Endodermal cell (in vitro differentiated cells): ENCODE results near the gene PPP1CA. TPM values are rescaled to one million over a fixed set of nuclear protein-coding genes. Genes with fewer than 3 reads are reported as not detected.

Source experiments
- DNase-seq: peaks from one replicate; pipeline ENCODE4 v3.0.0-alpha.2; 2017
- H3K27ac ChIP-seq: 2 replicates; pipeline ENCODE4 v1.5.1; 2013; ENCODE audit warnings: mild to moderate bottlenecking, low read depth, low read length, moderate library complexity
- H3K27me3 ChIP-seq: 2 replicates; pipeline ENCODE4 v1.6.1; 2013; ENCODE audit warnings: mild to moderate bottlenecking, low read length, moderate library complexity; ENCODE audit not compliant: insufficient read depth, control insufficient read depth, poor library complexity, severe bottlenecking
- H3K36me3 ChIP-seq: 2 replicates; pipeline ENCODE4 v1.7.0; 2013; ENCODE audit warnings: mild to moderate bottlenecking, low read length, moderate library complexity; ENCODE audit not compliant: control insufficient read depth, insufficient read depth
- H3K4me1 ChIP-seq: one replicate; pipeline ENCODE4 v1.7.0; 2013; ENCODE audit warnings: low read length; ENCODE audit not compliant: control insufficient read depth, insufficient read depth
- H3K4me3 ChIP-seq: 2 replicates; pipeline ENCODE4 v1.5.1; 2013; ENCODE audit warnings: mild to moderate bottlenecking, low read length, moderate library complexity
- H3K9ac ChIP-seq: 2 replicates; pipeline ENCODE4 v1.6.1; 2013; ENCODE audit warnings: mild to moderate bottlenecking, low read length, moderate library complexity; ENCODE audit not compliant: poor library complexity, severe bottlenecking; ENCODE audit errors: extremely low read depth
- H3K9me3 ChIP-seq: 2 replicates; pipeline ENCODE4 v1.6.1; 2013; ENCODE audit warnings: mild to moderate bottlenecking, low read length, moderate library complexity; ENCODE audit not compliant: control insufficient read depth
- H3K27ac Mint-ChIP-seq: 2 replicates; pipeline ENCODE4 v1.8.0; 2020; ENCODE audit warnings: mixed read lengths
- H3K27me3 Mint-ChIP-seq: 2 replicates; pipeline ENCODE4 v1.8.0; 2021; ENCODE audit warnings: mild to moderate bottlenecking, mixed read lengths; ENCODE audit not compliant: insufficient read depth
- H3K36me3 Mint-ChIP-seq: 2 replicates; pipeline ENCODE4 v1.8.0; 2020; ENCODE audit warnings: low read depth, mixed read lengths
- H3K4me1 Mint-ChIP-seq: 2 replicates; pipeline ENCODE4 v1.8.0; 2020; ENCODE audit warnings: mixed read lengths
- H3K4me3 Mint-ChIP-seq: 2 replicates; pipeline ENCODE4 v1.8.0; 2020; ENCODE audit warnings: mild to moderate bottlenecking, moderate library complexity, mixed read lengths
- H3K9me3 Mint-ChIP-seq: 2 replicates; pipeline ENCODE4 v1.8.0; 2020; ENCODE audit warnings: mild to moderate bottlenecking, mixed read lengths
- CTCF ChIP-seq: fragments of 200-600 bp; sonication (generic); conservative IDR thresholded peaks from 2 replicates; pipeline ENCODE4 v1.5.0; 2021; ENCODE audit warnings: antibody characterized with exemption, mild to moderate bottlenecking
- WGBS, 2 experiments: methylation state at CpG; one replicate each; pipeline versions ENCODE4 v1.1.5 to v1.1.7; 2013; ENCODE audit warnings: missing lambda C conversion rate in 2 of 2, mixed read lengths in 1 of 2; ENCODE audit not compliant: insufficient coverage in 1 of 2, insufficient read length in 1 of 2; 5-methylcytosine and 5-hydroxymethylcytosine counted together
- total RNA-seq, 2 donors: library from RNA; stranded (reverse); fragmentation: NEBNext Ultra II Directional in 1 of 2; extraction: Animal tissue kit (Norgen Biotek cat#: 25700) in 1 of 2; gene quantifications; 2 replicates in 1 of 2; 3 replicates in 1 of 2; pipeline ENCODE4 v1.2.1, GENCODE V29; 2021

PPP1CA gene
- total RNA-seq, 2 donors from 2014 or later = 182 to 212 TPM

- 36 to 41% methylated on average over 5 to 7 of the region's 8 CpGs for WGBS, 2 experiments
- DNase-seq = peak; percentile 86
- peak overlapping the region; percentile 88 for H3K4me3 ChIP-seq
- H3K9ac ChIP-seq = peak overlapping the region; percentile 38
- Mint-ChIP-seq H3K27ac (peak overlapping the region; percentile 97), H3K4me3 (peak overlapping the region; percentile 83), H3K27me3 (peaks cover 15% of the 10 kb centered on the region), H3K9me3 (no peaks in the 10 kb centered on the region), H3K36me3 (no peaks in the 10 kb centered on the region), H3K4me1 (peaks cover 34% of the 10 kb centered on the region)
- H3K4me1 ChIP-seq = peaks cover 35% of the 10 kb centered on the region
- H3K9me3 ChIP-seq = no peaks in the 10 kb centered on the region
- H3K27ac ChIP-seq = peak overlapping the region; percentile 74
- no peaks in the 10 kb centered on the region for H3K27me3 ChIP-seq
- TF ChIP-seq CTCF = peak; percentile 13
- no peaks in the 10 kb centered on the region for H3K36me3 ChIP-seq
These were observed 47.3 kb downstream of the PPP1CA start for GRCh38 chr11:67354075-67355022.

- Mint-ChIP-seq H3K36me3 (no peaks in the 10 kb centered on the region), H3K27ac (peak within 1 kb of the TSS; percentile 97), H3K4me3 (peak within 1 kb of the TSS; percentile 83), H3K9me3 (no peaks in the 10 kb centered on the region), H3K27me3 (peaks cover 7% of the 10 kb centered on the region), H3K4me1 (peaks cover 40% of the 10 kb centered on the region)
- peaks cover 35% of the 10 kb centered on the region for H3K4me1 ChIP-seq
- no peaks in the 10 kb centered on the region for H3K36me3 ChIP-seq
- peak within 1 kb of the TSS; percentile 75 for H3K9ac ChIP-seq
- no peak for TF ChIP-seq CTCF
- peak within 1 kb of the TSS; percentile 88 for H3K4me3 ChIP-seq
- peak; percentile 99 for DNase-seq
- no peaks in the 10 kb centered on the region for H3K27me3 ChIP-seq
- peak within 1 kb of the TSS; percentile 88 for H3K27ac ChIP-seq
- 0% methylated on average over 6 to 37 of the region's 37 CpGs for WGBS, 2 experiments
- no peaks in the 10 kb centered on the region for H3K9me3 ChIP-seq
These were observed 48.2 kb downstream of the PPP1CA start, which contains the start of gene POLD4 for GRCh38 chr11:67353317-67354074. Gene POLD4, minus strand, starts transcription at chr11:67353546. Its CDS starts 147 bp downstream, at chr11:67353399.

- no peak for DNase-seq
- H3K9me3 Mint-ChIP-seq = no peaks in the 10 kb centered on the region
- TF ChIP-seq CTCF = no peak
- H3K9ac ChIP-seq = peak overlapping the region; percentile 75
- no peaks in the 10 kb centered on the region for H3K27me3 ChIP-seq
- H3K9me3 ChIP-seq = no peaks in the 10 kb centered on the region
- H3K4me3 ChIP-seq = peak overlapping the region; percentile 88
- H3K27me3 Mint-ChIP-seq = no peaks in the 10 kb centered on the region
- H3K4me3 Mint-ChIP-seq = peak overlapping the region; percentile 83
- H3K36me3 Mint-ChIP-seq = no peaks in the 10 kb centered on the region
- peak overlapping the region; percentile 88 for H3K27ac ChIP-seq
- H3K4me1 ChIP-seq = peaks cover 38% of the 10 kb centered on the region
- H3K27ac Mint-ChIP-seq = peak overlapping the region; percentile 96
- H3K36me3 ChIP-seq = no peaks in the 10 kb centered on the region
- H3K4me1 Mint-ChIP-seq = peaks cover 42% of the 10 kb centered on the region
- WGBS, 2 experiments = 33 to 39% methylated on average over 10 to 25 of the region's 25 CpGs
These were observed 48.9 kb downstream of the PPP1CA start for GRCh38 chr11:67352546-67353316.
